Activated CD4-positive, alpha-beta T cell treated with anti-CD3 and anti-CD28 coated beads, Interleukin-2, amount 50 U/mL, for 16 hours (primary cell): ENCODE data around the gene BCL2L15.
"Not testable (repeated sequence)": the region's sequence is repeated elsewhere in the genome, so short reads cannot be mapped to it uniquely, and the experiment has no call there.

Experiments used
- DNase-seq: peaks from one replicate; pipeline ENCODE4 v3.0.0-alpha.2; 2020

The BCL2L15 gene

DNA sequence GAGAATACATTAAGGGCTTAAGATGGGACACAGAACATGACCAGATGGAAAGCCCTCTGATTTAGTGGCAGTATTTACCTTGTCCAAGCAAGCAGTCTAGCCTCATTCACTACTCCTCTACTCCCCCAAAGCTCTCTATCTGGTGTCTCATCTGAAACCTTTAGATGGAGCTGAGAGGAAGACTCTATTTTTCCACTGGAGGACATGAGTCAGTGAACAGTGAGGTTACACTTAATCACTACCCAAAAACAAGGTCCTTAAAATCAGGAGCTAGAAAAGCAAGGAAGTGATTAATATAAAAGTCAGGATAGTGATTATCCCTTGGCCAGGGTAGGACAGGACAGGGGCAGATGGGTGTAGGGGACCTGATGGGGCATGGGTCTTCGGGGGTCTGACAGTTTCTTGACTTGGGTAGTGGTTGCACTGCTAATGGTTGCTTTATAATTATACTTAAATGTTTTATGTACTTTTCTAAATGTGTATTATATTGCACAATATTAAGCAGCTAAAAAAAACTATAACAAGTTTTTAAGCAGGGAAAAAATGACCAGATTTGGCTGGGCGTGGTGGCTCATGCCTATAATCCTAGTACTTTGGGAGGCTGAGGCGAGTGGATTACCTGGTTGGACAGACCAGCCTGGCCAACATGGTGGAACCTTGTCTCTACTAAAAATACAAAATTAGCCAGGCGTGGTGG, 18.8 kb downstream of the BCL2L15 start:
- peak; percentile 60 for DNase-seq

DNA sequence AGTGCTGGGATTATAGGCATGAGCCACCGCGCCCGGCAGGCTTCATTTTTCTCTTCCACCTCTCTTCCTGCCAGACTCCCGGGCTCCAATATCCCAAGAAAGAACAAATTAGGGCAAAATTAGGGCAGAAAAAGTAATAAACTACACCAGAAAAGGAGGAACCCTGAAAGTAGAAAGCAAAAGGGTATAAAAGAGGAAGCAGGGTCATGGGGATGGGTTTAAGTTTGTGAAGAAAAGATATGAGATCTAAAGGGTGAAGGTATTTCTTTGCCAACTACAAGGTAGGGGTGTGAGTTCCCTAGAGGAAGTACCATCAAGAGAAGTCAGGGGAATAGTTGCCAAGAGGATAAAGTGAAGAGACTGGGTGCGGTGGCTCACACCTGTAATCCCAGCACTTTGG, 25.7 kb downstream of the BCL2L15 start:
- DNase-seq: no peak

DNA sequence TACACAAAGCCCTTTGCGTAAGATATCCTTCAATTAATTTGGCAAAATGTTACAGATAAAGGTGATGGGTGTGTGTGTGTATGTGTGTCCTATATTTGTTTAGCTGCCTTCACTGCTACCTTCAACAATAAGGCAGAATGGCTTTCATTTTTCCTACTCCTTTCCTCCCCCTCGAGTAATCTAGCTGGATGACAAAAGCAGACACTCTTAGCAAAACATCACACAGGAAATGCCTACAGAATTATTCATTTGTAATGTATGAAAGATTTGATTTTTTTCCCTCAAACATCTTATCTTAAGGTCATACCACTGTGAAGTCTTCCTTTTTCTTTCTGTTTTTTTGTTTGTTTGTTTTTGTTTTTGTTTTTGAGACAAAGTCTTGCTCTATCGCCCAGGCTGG, 26.5 kb downstream of the BCL2L15 start:
- DNase-seq: no peak

DNA sequence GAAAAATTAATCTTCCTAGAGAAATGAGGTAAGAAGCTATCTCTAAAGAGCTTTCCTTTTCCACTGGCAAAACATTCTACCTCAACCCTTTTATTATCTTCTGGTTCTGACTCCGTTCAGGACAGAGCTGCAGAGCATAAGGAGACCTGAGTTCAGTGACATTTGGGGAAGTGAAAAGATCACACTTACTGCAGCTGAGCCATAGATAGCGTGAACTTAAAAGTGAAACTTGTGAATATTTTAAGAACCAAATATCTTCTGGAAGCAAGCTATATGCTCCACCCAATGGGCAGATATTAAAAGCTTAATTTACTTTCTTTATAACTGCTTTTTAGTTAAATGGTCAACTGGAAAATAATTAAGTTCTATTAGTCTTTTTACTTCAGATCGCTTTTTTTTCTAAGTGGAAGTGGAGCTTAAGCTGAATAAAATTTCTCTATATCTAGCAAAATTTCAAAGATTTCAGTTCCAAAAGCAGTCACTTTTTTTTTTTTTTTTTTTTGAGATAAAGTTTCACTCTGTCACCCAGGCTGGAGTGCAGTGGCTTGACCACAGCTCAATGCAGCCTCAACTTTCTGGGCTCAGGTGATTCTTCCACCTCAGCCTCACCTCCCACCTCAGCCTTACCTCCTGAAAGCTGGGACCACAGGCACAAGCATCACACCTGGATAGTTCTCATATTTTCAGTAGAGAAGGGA, 27.8 kb downstream of the BCL2L15 start:
- no peak for DNase-seq

DNA sequence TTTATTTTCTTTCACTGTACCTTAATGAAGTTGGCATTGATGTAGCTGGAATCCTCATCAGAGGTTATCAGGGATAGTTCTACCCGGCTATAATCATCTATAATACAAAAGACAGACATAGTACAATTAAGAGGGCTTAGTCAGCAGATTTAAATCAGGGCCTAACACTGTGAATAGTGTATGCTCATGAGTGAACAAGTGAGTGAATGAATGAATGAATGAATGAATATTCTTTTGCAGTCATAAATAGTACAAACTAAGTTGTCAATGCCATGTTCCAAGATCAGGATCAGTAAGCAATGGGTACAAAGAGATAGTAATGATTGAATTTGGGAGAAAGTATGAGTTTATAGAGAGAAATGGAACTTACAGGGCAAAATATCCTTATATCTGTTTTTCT, 28.4 kb downstream of the BCL2L15 start:
- DNase-seq: no peak

DNA sequence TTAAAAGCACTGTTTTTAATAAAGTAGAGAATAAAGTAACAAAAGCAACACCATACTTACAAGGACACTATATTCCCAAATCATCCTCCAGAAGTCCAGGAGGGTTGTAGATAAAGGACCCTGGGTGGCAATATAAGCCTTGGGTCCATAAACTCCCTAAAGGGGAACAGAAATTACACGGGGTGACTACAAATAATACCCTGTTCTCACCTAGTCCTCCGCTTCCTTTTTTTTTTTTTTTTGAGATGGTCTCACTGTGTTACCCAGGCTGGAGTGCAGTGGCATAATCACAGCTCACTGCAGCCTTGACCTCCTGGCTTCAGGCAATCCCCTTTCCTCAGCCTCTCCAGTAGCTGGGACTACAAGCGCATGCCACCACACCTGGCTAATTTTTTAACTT, 29.0 kb downstream of the BCL2L15 start:
- DNase-seq: no peak

DNA sequence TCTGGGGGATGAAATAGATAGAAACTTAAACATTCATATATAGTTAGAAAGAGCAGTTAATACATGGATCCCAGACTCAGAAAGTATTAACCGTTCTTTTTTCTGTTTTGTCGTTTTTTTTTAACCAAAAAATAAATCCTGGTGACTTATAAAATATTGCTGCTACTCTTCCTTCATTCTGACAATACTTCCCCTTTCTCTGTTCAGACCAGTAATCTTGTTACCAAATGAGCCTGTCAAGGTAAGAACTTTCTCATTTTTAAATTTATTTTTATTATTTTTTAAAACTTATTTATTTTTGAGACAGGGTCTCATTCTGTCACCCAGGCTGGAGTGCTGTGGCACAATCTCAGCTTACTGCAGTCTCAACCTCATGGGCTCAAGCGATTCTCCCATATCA, 29.6 kb downstream of the BCL2L15 start:
- DNase-seq: no peak

DNA sequence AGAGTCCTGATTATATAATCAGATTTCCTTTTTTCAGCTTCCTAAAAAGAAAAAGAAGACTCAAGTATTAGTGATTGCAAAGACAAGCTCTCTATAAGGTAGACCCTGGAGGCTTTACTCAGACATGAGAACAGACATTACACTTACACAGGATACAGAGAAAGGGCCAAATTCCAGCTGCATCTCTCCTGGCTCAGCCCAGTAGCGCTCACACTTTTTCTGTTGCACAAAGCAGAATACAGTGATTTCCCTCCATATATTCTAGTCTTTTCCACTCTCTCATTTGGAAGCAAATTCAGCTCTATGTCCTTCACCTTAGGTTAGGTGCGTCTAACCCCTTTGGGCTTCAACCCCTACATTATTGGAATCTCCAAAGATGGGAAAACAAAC, 31.0 kb downstream of the BCL2L15 start:
- DNase-seq: no peak

DNA sequence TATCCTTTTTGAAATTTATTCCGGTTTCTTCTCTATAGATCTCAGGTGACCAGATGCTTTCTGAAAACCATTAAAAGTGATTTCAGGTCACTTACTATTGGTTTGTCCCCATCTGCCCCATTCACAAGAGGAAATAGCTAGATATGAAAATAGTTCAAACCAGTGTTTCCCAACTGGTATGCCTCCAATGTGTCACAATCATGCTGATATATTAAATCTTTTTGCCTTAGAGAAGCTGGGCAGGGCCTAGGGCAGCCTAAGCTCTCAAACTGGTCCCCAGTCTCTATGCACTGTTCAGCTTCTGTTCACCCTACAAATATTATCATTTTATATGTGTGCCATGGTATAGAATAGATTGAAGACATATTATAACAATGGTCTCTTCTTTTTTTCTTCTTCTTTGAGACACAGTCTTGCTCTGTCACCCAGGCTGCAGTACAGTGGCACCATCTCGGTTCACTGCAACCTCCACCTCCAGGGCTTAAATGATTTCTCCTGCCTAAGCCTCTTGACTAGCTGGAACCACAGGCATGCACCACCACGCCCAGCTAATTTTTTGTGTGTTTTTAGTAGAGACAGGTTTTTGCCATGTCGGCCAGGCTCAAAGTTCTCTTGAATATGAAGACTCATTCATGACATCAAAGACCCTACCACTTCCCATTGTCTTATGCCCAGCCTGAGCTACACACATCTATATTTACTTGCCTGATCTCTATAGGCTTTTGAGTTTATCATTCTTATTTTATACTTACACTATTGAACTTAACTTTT, 31.6 kb downstream of the BCL2L15 start:
- DNase-seq: no peak

DNA sequence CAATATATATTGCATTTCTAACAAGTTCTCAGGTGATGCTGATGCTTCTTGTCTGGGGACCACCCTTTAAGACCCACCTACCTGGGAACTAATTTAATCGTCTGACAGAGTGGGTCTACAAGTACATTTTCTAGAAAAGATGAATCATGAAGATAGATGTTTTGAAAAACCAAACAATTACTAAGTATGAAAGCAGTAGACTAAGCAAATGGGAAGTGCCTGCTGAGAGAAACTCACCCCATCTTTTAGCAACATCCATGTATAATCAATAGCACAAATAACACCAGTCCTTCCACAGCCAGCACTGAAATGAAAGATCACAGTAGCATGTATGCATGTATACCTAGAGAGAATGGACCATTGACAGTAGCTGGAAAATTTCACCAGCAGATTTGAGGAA, 33.1 kb downstream of the BCL2L15 start:
- DNase-seq: no peak

DNA sequence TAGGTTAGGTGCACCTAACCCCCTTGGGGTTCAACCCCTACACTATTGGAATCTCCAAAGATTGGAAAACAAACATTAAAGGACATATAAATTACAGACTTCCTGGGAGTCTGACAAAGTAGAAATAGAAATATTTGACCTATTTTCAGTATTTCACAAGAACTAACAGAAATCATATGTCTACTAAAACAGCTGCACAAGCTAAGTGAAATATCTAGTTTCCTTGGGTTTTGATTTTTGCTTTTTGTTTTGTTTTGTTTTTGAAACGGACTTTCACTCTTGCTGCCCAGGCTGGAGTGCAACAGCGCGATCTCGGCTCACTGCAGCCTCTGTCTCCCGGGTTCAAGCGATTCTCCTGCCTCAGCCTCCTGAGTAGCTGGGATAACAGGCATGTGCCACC, 34.7 kb downstream of the BCL2L15 start:
- DNase-seq: not testable (repeated sequence)

DNA sequence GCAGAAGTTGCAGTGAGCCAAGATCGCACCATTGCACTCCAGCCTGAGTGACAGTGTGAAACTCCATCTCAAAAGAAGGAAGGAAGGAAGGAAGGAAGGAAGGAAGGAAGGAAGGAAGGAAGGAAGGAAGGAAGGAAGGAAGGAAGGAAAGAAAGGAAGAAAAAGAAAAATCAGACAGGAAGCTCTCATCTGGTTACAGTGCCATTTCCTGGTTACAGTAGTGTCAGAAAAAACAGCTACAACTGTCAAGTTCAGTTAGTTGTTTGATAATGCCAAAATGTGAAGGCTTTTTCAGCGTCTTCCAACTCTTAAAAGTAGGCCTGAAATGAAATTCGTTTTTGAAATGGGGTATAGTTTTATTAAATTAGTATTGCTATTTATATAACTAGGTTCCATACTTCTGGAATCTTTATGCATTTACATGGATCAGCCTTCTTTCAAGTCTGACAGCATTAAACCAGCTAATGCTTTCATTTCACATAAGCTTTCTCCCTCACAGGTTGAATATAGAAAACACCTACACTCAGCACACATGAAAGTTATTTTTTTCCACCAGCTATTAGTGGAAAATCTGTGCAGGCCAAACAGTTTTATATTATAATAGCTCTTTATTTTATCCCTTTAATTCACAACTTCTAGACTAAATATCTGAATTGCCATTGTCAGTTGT, 37.1 kb downstream of the BCL2L15 start:
- DNase-seq: no peak

DNA sequence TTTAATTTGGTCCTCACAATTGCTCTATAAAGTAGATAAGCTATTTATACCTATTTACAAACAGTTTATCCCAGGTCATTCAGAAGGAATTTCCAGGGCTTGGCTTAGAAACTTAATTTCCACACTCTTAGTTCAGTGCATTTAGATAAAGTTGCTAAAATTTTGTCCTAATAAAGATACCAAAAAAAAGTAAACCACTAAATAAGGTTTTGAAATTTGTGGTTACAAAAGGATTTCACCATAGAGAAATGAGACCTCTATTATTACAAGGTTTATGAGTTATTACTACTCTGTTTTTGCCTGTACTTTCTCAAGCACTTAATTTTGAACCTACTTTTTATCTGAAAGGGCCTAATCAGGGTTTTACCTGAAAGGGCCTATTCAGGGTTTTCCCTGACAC, 38.3 kb downstream of the BCL2L15 start:
- no peak for DNase-seq

DNA sequence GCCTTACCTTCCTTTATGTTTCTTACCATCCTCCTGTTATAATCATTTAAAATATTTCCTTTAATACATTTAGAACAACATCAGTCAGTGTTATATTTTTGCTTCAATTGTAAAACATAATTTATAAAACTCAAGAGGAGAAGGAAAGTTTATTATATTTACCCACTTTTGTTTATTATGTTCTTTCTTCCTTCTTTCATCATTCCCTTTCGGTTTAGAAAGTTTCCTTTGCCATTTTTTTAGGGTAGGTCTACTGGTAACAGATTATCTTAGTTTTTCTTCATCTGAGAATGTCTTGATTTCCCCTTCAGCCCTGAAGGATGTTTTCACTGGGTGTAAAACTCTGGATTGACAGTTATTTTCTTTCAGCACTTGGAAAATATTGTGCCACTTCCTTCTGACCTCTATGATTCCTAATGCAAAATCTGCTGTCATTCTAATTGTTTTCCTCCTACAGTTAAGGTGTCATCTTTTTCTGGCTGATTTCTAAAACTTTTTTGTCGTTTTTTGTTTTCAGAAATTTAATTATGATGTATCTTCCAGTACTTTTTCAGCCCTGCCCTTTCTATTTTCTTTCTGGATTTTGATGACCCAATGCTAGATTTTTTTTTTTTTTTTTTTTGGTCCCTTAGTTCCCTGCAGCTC, 40.9 kb downstream of the BCL2L15 start:
- no peak for DNase-seq

DNA sequence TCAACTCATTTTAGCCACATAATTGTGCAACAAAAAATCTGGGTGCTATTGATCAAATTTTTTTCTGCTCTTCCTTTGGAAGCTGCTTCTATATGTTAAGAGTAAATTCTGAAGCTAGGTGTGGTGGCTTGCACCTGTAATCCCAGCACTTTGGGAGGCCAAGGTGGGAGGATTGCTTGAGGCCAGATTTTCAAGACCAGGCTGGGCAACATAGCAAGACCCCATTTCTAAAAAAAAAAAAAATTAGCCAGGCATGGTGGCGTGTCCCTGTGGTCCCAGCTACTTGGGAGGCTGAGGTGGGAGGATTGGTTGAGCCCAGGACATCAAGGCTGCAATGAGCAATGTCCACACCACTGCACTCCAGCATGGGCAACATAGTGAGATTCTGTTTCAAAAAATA, 50.8 kb downstream of the BCL2L15 start:
- no peak for DNase-seq

DNA sequence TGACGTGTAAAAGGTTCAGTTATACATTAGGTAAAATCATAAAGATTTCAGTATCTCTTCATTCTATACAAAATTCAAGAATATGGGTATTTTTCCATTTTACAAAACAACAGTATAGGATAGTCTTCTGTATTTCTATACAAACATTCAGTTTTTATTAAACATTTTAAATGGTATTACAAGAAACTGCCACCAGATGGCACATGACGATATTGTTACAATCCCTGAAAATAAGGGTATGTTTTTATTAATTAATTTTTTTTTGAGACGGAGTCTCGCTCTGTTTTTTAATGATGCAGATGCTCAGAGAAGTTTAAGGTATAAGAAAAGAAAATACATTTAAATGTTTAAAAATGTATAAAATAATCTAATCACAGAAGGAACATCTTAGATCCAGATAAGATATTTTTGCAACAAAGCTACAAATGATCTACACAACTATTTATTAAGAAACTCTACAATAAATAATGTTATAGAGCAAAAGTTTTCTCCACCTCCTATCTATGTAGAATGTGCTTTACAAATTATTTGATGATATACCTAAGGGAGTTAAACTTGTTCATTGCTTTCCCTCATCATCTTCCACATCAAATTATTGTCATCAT, 51.6 kb downstream of the BCL2L15 start:
- DNase-seq: peak; percentile 47

DNA sequence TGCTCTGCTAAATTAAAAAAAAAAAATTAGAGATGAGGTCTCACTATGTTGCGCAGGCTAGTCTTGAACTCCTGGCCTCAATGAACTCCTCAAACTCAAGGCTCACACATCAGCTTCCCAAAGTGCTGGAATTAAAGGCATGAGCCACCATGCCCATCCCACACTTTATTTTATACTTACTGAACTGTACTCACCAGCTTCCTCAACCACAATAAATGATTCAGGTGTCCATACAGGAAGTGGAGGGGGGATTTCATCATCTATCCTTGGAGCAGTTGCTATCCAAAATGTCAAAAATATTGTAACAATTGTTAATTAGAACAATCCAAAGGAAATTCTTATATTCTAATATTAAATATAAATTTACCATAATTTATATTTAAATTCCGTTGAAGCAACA, 52.7 kb downstream of the BCL2L15 start:
- DNase-seq: no peak
